Measurements from ENCODE around the gene ARHGEF40.

The ARHGEF40 gene

DNA sequence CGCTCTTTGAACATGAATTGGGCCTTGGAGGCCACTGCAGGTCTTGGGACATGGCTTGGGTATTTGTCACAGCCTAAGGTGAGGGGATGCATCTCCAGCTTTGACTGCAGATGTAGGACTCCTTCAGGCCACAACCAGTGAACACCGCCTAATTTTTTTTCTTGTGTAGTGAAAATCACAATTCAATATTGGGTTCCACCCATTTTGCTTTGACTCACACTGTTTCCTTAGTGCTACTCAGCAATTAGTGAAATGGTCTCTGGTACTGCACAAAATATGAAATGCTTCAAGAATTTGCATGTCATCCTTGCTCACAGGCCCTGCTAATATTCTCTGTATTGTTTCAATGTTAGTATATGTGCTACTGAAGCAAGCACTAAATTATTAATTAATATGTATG, 43.3 kb downstream of the ARHGEF40 start:
- no peak for DNase-seq (ENCODE audit: low read depth in 4 of 4, low spot score in 1 of 4)

DNA sequence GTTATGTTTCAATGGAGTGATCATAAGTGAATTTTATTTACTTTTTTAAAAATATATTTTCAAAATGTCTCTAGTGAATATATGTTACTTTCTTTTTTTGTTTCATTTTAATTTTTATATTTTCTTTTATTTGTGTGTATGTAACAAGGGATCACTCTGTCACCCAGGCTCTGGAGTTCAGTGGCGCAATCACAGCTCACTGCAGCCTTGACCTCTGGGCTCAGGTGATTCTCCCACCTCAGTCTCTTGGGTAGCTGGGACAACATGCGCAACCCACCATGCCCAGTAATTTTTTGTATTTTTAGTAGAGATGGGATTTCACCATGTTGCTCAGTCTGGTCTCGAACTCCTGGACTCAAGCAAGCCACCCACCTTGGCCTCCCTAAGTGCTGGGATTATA, 48.8 kb downstream of the ARHGEF40 start:
- no peak for DNase-seq (ENCODE audit: low read depth in 4 of 4, low spot score in 1 of 4)

DNA sequence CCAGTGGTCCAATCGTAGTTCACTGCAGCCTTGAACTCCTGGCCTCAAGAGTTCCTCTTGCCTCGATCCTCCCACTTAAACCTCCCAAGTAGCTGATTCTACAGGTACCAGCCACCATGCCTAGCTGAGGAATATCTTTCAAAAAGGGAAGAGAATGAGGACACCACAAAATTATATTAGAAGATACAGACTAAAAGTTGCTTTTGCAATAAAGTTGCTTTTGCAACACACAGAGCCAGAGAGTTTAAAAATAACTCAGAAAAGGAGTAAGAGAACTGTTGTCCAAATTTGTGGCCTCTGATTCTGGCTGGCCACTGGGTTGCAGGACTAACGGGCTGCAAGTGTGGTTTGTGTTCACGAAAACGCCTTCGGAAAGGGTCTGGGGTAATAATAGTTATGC, 50.6 kb downstream of the ARHGEF40 start:
- no peak for DNase-seq (ENCODE audit: low read depth in 4 of 4, low spot score in 1 of 4)

DNA sequence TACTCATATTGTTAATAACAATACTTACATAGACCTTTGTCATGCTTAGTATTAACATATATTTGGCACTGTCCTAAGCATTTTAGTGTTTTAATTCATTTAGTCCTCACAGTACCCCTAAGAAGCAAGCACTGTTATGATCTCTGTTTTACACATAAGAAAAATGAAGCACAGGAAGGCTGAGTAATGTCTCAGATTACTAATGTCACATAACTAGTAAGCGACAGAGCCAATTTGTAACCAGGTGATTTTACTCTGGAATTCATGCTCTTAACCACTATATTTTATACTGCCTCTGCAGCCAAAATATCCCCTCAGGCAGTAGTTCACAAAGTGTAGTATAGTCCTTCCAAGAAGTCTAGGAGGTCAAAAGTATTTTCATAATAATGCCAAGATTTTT, 51.0 kb downstream of the ARHGEF40 start:
- DNase-seq (ENCODE audit: low read depth in 4 of 4, low spot score in 1 of 4), result no peak

DNA sequence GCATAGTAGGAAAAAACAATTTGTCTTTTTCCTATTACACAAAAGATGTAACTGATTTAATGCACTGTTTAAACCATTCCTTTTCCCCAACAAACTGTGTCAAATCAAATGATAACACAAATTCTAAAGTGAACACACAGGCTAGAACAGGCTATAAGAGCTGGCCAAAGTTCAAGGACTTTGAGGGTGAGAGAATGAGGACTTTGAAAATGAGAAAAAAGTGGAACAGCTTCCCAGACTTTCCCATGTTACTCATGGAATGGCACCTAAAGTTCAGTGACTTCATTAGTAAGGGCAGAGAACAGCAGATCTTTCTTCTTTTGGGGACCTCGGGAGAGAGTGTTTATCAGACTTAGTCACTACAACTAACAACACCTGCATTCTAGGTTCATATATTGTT, 53.3 kb downstream of the ARHGEF40 start:
- DNase-seq (ENCODE audit: low read depth in 4 of 4, low spot score in 1 of 4), result no peak

DNA sequence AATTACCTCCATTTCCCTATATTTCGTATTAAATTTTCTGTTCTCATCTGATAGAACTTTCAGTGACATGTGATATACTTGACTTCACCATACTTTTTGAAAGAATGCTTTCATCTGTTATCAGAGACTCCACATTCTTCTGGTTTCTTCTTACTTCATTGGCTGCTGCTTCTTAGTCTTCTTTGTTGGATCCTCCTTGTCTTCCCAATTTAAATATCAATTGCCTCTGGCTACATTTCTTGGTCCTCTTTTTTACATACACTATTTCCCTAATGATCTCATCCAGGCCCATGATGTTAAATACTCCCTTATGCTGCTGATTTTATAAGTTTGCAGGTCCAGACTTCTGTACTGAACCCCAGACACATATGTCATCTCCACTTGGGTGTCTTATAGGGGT, 63.8 kb downstream of the ARHGEF40 start:
- DNase-seq (ENCODE audit: low read depth in 4 of 4, low spot score in 1 of 4), result no peak

DNA sequence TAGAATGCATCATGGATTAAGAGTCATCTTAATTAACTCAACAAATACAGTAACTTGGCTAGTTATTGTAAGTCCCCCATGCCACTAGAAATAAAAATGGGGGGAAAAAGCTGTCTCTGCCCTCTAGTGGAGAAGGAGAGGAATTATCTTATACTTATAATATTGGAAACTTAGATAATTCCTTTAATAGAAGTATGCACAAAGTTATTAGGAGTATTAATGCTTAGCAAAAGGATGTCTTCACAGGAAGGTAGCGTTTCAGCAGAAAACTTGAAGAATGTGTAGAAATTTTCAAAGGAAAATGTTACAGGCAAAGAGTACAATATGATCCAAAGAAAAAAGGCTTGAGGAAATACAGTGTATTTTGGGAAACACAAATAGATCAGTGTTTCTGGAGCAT, 65.9 kb downstream of the ARHGEF40 start:
- no peak for DNase-seq (ENCODE audit: low read depth in 4 of 4, low spot score in 1 of 4)

All from stimulated activated CD4-positive, alpha-beta T cell treated with anti-CD3 and anti-CD28 coated beads, Interleukin-1b, Interleukin-23, amount 100 ng/mL, for 24 hours (primary cell).